Measurements from ENCODE around the gene RNF220.

DNA sequence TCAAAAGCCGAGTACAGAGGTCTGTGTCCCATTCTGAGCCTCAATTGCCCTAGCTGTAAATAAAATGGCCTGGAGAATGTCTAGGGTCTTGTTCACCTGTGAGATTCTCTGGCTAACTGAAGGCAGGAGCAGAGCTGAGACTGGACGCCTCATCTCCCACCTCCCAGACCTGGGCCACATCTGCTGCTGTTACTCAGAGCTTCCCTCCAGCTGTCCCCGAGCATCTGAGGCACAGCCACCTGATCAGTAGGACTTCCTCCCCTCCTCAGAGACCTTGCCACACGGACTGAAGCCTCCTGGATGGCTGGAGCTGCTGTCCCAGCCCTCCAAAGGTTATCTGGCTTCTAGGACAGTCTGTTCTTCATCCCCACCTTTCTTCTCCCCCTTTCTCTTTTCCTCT is 206.8 kb downstream of the RNF220 start:
- TF ChIP-seq, protein P1, sequence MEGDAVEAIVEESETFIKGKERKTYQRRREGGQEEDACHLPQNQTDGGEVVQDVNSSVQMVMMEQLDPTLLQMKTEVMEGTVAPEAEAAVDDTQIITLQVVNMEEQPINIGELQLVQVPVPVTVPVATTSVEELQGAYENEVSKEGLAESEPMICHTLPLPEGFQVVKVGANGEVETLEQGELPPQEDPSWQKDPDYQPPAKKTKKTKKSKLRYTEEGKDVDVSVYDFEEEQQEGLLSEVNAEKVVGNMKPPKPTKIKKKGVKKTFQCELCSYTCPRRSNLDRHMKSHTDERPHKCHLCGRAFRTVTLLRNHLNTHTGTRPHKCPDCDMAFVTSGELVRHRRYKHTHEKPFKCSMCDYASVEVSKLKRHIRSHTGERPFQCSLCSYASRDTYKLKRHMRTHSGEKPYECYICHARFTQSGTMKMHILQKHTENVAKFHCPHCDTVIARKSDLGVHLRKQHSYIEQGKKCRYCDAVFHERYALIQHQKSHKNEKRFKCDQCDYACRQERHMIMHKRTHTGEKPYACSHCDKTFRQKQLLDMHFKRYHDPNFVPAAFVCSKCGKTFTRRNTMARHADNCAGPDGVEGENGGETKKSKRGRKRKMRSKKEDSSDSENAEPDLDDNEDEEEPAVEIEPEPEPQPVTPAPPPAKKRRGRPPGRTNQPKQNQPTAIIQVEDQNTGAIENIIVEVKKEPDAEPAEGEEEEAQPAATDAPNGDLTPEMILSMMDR (conservative IDR thresholded peaks at IDR 0.05; ENCODE audit: low read depth, low read length), result no peak
- no peak for TF ChIP-seq EZH2 (IDR thresholded peaks at IDR 0.05; ENCODE audit: low read length, unreplicated experiment)
- TF ChIP-seq EZH2phosphoT487 (IDR thresholded peaks at IDR 0.05; ENCODE audit: borderline replicate concordance, low read length), result no peak
